TTC549 (cell line): ENCODE data around the gene ZNF683.
"Not testable (repeated sequence)": the region's sequence is repeated elsewhere in the genome, so short reads cannot be mapped to it uniquely, and the experiment has no call there.

ENCODE experiments used
- FAIRE-seq: peaks from 2 replicates; lab custom pipeline; 2012; peaks lifted over from hg19 to GRCh38; lab: Jason Lieb, UNC

ZNF683 gene

DNA sequence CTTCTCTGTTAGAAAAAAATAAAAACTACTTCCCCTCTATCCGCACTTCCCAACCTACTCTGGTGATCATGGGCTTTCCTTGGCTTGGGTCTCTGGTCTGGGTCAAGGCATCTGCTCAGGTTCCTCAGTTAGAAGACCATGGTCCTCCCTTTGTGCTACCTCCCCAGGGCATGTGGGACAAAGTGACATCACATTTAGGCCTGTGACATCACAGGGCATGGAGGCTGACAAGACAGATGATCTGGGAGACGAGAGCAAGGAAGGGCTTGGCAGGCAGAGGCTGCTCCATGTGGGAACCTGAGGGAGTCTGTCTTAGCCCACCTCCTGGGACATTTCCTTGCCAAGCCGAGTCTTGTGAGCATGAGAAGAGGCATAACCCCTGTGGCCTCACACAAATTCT lies at the start of gene ZNF683:
ZNF683 (minus strand) TSS at position 140 of the 400 bp plus-strand sequence. CDS start 4,179 bp downstream, outside the sequence.
- not testable (repeated sequence) for FAIRE-seq

DNA sequence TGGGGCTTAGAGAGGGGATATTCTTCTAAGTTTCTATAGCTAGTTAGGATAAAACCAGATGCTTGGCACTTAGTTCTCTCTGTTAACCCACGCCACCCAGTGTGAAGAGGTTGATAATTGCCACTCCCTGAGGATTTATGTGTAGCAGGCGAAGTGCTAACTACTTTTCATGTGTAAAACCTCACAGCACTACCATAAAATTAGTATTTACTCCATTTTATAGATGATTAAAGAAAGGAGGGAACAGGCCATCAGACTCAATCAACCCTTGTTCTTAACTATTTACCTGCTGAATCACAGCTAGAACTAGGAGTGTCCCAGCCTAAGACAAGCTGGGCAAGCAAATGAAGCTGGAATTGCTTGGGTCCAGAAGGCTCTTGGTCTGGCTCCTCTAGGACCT lies 46.9 kb upstream of the ZNF683 start:
- no peak for FAIRE-seq

DNA sequence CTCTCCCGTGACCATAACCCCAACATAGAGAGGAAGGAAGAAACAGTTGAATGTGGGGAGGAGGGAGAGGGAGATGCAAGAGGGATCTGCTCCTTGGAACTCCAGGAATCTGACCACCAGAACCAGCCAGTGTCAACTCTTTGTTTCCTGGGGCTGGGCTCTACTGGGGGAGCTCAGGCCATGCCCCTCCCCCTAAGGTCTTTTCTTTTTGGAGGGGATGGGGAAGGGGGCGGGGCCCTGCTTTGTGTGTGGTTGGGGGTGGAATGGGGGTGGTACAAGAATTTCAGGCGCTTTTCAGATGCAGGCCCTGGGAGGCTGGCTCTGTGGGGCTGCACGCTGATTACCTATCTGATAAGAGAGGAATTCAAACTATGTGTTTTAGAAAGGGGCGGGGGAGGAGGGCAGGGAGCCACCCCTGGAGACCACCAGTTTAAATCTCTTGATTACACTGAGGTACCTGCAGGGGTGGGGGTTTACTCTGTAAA lies 46.4 kb upstream of the ZNF683 start:
- FAIRE-seq = no peak

DNA sequence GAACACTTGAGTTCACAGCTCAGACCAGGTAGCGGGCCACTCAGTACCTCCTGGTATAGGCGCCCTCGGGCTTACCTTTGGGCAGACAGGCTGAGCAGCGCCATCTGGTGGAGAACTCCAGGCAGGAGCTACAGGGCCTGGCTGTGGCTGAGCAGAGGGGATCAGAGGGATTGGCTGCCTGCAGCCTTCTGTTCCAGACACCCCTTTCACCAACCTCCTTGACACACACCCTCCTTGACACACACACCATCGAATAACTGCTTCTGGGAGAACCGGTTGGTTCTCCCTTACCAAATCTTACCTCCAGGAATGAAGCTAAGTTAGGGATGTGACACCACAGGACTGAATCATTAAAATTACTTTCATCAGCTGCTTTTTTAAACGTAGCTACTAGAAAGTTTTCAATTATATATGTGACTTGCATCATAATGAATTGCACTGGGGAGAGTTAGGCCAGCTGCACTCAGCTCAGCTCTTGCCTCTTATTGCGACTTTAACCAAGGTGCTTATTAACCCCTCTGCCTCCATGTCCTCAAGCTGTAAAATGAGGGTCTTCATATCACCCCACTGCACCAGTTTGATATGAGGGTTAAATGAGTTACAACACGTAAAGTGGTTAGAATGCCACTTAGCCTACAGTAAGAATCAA lies 44.7 kb upstream of the ZNF683 start:
- FAIRE-seq = no peak

DNA sequence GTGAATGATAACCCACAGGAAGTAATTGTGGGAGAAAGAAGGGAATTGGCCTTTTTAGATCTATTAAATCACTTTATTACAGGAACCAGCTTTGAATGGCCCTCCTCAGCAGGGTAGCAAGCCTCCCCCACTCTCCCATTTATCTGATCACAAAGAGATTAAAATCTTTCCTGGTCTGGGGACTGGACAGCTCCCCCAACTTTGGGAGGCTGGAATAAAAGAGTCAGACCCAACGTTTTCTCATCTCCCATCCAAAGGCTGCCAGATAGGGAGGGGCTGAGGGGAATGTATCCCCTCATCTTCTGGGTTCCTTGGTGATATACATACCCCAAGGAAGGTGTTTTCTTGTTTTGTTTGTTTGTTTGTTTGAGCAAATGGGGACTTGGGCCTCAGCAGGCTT lies 40.5 kb upstream of the ZNF683 start:
- no peak for FAIRE-seq

DNA sequence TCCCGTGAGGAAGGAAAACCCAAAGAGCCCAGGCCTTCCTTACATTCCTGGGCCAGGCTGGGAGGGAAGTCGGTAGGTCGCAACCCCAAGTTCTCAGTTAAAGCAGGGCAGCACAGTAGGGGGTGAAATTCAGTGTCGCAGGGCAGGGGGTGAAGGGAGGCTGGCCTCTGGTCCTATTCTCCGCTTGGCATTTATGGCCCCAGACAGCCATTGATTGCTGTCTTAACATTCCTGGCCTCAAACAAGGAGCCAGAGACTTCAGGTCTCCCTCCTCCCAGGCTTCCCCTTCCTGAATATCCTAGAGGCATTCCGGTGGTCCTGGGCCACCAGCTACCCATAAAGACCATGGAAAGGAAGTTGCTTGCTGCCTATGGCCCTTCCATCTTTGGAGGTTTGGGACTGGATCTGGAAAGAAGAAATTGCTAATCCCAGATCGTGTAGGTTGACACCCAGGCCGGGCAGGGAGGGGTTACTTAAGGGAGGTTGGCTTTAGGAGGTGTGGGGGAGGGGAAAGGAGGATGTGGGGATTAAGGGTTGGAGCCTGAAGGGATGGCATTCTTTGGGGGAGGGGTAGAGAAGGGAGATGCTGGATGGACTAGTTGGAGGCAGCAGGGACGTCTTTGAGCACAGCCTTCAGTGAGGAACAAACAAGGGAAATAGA lies 39.8 kb upstream of the ZNF683 start:
- no peak for FAIRE-seq

DNA sequence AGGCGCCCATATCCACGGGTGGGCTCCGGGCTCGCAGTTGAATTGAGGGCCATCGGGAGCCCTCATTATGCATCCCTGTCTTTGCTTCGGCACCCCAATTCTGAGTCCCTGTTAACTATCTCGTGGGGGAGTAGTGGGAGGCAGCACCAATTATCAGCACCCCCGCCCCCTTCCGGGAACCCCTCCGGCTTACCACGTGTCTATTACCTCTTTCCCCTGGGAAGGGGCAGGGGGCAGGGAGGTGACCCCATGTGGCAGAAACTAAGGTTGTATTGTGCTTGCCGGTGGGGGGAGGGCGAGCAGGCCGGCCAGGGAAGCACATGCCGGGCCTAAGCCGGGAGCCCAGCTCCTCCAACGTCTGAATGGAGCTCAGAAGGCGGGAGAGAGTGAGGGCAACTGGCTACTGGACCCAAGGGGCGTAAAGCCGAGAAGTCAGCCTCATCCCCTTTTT lies 39.1 kb upstream of the ZNF683 start:
- FAIRE-seq = no peak

DNA sequence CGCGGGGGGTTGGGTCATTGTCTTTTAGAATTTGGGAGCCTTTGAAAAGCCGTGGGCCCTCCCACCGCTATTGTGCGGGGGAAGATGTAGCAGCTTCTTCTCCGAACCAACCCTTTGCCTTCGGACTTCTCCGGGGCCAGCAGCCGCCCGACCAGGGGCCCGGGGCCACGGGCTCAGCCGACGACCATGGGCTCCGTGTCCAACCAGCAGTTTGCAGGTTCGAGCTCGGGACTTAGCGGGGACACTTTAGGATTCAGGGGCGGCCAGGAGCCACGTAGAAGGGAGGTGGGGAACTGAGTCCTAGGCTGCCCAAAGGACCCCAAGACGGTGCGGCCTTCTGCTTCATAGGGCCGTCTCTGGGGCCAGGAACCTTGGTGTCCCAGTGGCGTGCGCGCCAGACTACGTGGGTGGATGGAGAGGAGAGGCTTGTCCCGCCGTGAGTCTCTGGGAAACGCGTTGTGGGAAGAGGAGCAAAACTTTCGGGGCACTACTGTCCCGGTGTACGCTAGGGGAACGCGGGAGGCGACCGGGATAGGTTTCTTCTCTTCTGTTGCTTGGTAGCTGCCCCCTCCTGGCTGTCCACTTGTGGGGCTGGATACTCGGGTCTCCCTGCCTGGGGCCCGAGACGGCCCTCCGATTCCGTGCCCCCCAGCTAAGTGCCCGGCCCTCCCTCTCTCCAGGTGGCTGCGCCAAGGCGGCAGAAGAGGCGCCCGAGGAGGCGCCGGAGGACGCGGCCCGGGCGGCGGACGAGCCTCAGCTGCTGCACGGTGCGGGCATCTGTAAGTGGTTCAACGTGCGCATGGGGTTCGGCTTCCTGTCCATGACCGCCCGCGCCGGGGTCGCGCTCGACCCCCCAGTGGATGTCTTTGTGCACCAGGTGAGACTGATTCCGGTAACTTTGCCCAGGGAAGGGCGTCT lies 38.4 kb upstream of the ZNF683 start, which contains the start of gene LIN28A:
LIN28A (plus strand) TSS at position 112 of the 918 bp plus-strand sequence; CDS start at position 187, 75 bp downstream.
- FAIRE-seq = no peak

DNA sequence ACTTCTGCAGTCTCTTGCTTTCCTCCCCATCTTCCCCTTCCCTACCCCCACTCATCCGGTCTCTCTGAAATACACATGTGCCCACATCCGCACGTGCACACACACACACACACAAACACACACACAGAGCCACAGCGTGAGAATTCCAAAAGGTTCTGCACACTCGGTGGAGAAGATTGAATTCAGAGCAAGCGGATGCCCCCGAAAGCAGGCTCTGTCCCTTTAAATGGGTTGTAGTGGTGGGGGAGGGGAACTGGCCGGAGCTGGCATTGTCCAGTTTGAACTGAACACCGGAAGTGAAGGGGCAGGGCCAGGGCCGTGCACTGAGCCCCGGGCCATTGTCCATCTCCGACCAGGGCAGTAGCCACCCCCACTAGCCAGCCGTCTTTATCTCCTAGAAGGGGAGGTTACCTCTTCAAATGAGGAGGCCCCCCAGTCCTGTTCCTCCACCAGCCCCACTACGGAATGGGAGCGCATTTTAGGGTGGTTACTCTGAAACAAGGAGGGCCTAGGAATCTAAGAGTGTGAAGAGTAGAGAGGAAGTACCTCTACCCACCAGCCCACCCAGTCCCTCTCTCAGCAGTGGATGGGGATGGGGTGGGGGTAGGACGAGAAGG lies 36.7 kb upstream of the ZNF683 start:
- FAIRE-seq = peak; percentile 88

DNA sequence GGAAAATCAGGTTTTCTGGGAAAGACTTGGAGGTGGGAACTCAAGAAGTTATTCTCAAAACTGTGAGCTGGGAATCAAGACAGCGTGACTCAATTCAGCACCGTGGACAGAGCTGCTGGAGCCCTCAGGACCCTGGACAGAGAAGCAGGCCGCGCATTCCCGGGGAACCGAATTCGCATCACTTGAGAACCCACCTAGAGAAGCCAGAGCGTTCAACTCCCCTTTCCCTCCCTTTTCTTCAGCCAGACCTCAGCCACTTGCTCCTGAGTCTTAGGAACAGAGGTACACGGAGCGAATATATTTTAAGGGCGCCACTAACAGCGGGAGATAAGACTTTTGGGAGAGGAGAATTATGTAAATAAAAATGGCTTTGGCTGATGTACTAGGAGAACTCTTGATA lies 36.1 kb upstream of the ZNF683 start:
- no peak for FAIRE-seq

DNA sequence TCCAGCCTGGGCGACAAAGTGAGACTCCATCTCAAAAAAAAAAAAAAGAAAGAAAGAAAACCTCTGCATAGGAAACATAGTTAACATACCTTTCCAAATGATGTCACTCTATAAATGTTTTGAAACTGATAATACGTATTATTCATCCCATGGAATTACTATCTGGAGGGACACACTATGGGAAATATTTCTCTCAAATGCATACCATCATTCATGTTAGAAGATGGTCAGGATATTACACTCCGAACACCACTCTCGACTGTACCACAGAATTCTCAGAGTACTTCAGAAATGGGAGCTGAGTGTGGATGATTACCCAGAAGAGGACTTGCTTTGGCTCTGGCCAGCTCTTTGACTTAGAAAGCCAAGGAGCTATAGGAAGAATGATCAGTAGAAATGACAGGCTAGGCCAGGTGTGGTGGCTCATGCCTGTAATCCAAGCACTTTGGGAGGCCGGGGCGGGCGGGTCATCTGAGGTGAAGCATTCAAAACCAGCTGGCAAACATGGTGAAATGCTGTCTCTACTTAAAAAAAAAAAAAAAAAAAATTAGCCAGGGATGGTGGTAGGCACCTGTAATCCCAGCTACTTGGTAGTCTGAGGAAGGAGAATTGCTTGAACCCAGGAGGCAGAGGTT lies 32.8 kb upstream of the ZNF683 start:
- no peak for FAIRE-seq

DNA sequence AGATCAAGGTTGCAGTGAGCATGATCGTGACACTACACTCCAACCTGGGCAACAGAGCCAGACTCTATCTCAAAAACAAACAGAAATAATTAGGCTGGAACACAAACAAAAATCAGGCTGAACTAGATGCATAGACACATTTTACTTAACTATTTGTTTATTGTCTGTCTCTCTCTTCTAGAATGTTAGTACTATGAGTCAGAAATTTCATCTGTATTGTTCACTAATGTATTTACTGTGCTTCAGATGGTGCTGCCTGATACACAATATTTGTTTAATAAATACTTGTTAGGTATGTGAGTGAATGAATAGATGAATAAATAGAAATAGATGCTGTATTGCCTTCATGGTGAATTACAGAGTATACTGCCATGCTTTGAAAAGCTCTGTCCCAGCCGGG lies 32.1 kb upstream of the ZNF683 start:
- FAIRE-seq = no peak

DNA sequence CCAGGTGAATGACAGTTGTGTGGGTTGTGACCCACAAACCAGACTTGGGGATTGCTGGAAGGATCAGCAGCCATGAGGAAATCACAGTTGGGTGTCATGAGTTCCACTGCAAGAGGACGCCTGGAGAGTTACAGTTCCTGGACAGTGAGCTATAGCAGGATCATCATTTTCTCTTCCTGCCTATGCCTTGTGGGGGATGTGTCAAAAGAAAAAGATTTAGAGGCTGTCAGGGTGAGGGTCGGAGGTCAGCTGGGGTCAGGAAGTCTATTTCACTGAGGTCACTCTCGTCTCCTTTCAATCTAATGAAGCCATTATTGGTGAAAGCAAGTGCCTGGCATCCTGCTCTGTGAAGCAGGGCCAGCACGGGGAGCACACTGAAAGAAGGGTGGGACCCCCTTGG lies 31.1 kb upstream of the ZNF683 start:
- FAIRE-seq = no peak

DNA sequence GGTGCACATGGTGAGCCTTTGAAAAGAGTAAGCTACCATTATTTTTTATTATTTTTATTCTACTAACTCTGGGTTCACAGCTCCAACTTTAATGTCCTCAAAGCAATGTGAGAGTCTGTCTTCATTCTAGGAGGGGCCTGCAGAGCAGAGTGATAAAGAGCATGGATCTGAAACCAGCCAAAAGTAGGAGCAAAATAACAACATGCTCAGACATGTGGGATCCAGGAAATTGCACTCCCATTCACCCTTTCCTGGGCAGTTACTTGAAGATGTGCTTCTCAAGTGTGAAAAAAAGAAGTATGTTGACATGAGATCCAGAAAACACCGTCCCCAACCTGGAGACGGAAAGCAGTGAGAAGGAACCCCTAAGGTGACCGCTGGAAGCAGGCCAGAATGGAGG lies 29.3 kb upstream of the ZNF683 start:
- FAIRE-seq = no peak

DNA sequence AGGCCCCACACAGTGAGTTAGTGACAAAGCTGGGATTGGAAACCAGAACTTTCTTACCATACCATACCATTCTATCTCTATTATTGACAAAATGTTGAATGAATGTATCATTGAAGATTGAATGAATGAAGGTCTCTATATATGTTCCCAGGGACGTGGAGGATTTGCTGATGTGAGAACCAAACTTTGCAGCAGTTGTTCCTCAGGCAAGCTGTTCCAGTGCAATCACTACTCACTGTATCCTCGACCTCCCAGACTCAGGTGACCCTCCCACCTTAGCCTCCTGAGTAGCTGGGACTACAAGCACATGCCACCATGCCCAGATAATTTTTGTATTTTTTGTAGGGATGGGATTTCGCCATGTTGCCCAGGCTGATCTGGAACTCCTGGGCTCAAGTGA lies 26.5 kb upstream of the ZNF683 start:
- FAIRE-seq = no peak

DNA sequence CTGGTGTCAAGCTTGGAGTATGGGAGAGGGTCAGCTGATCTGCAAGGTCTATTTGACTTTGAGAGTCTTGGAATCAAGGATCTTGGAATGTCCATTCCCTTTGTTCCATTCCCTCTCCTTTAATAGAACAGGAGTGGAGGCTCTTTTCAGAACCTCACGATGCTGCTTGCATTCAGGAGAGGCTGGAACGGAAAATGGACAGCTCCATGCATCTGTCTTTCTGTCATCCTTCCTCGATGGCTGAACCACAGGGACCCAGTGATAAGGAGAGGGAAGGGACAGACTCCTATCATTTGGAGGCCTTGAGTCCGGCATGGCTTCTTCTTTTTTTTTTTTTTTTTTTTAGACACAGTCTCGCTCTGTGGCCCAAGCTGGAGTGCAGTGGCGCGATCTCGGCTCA lies 23.2 kb upstream of the ZNF683 start:
- no peak for FAIRE-seq

DNA sequence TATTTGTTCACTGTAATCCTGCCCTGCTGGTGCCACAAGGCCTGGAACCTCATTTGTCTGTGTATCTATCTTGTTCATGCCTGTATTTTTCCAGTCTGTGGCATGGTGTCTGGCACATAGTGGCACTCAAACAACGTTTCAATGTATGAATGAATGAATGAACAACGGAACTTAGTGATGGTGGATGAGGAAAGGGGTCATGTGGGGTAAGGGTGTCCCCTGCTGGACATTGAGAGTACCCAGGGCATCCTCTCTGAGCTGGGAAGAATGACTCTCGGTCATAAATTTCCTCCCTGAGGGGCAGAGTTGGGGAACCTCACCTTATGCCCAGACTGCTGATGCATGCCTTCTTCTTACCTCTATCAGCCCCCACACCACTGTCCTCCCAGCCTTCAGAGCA lies 18.9 kb upstream of the ZNF683 start:
- FAIRE-seq = no peak

DNA sequence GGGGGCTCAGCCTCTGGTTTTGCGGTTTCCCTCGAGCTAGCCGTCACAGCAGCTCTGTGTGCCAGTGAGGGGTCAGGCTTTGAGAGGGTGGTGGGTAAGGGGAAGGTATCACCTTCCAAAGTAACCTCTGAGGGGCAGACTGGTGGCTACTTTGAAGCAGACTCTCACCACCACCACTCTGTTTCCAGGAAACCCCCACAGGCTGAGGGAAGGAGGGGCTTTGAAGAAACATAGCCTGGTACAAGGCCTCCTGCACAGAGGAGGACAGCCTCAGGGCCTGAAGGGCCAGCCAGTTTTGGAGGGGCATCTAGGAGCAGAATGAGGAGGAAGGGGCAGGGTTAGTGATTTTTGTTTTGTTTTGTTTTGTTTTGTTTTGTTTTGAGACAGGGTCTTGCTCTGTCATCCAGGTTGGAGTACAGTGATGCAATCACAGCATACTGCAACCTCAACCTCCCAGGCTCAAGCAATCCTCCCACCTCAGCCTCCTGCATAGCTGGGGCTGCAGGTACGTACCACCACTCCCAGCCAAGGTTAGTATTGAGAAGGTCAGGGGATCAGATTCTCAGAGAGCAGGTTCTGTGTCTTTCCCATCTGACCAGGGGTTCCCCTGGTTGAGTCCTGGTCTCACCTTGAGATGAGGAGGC lies 17.2 kb upstream of the ZNF683 start:
- no peak for FAIRE-seq

DNA sequence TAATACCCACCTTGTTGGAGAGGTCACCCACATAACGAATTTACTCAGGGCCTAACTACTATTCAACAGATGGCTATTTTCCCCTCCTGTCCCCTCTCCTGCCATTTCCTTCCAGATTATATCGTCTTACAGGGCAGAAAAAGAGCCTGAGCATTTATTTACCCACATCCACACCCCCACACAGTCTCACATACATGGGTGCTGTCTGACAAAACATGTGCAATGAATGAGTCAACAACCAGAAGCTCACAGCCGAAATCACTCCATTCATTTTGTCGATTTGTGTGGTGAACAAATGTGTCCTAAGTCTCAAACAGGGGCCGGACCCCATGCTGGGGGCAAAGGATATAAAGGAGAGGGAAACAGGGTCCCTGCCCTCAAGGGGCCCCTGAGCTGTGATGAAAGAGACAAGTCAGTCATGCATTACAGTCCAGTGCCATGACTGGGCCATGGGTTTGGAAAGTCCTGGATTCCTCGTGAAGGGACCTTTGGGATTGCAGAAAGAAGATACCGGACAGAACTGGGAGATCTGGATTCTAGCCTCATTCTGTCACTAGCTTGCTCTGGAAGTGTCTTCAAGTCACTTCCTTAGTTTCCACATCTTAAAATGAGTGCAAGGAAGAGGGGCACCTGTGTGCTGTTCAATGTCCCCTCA lies 16.4 kb upstream of the ZNF683 start:
- FAIRE-seq = no peak

DNA sequence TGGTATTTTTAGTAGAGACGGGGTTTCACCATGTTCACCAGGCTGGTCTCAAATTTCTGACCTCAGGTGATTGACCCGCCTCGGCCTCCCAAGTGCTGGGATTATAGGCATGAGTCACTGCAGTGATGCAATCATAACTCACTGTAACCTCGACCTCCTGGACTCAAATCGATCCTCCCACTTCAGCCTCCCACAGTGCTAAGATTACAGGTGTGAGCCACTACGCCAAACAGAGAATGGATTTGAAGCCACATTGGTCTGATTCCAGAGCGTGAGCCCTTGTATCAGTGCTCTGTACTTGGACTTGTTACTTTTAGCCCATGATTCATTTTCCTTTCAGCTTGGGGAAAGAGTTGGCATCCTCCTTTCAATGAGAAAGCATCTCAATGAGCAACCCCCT lies 14.9 kb upstream of the ZNF683 start:
- no peak for FAIRE-seq

DNA sequence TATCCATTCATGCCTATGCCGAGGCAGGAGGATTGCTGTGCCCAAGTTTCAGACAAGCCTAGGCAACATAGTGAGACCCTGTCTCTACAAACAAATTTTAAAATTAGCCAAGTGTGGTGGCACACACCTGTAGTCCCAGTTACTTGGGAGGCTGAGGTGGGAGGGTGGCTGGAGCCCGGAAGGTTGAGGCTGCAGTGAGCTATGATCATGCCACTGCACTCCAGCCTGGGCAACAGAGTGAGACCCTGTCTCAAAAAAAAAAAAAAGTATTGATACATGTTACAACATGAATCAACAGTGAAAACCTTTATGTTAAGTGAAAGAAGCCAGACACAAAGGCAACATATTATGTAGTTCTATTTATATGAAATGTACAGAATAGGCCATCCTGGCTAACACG lies 12.5 kb upstream of the ZNF683 start:
- not testable (repeated sequence) for FAIRE-seq
